GM19239 (cell line): ENCODE data around the gene TYMS.
"Not testable (repeated sequence)": the region's sequence is repeated elsewhere in the genome, so short reads cannot be mapped to it uniquely, and the experiment has no call there.

Experiments used
- DNase-seq: peaks from one replicate; pipeline ENCODE4 v3.0.0; 2011; ENCODE audit warnings: low spot score; ENCODE audit not compliant: insufficient read length
- FAIRE-seq: peaks from 2 replicates; lab custom pipeline; 2011; peaks lifted over from hg19 to GRCh38; lab: Jason Lieb, UNC

The TYMS gene

GRCh38 chr18:675307-675706, 17.9 kb downstream of the TYMS start:
- no peak for FAIRE-seq
- DNase-seq = no peak

- FAIRE-seq (no peak), DNase-seq (no peak)
Measured at GRCh38 chr18:676069-676468, 18.6 kb downstream of the TYMS start.

GRCh38 chr18:676736-677135, 19.3 kb downstream of the TYMS start:
- DNase-seq (no peak), FAIRE-seq (no peak)

- no peak for DNase-seq
- FAIRE-seq = no peak
Measured at GRCh38 chr18:677145-677544, 19.7 kb downstream of the TYMS start.

GRCh38 chr18:677951-678381, 20.5 kb downstream of the TYMS start:
- FAIRE-seq = no peak
- DNase-seq = no peak

GRCh38 chr18:678482-679182, 21.2 kb downstream of the TYMS start:
- no peak for FAIRE-seq

GRCh38 chr18:679516-679915, 22.1 kb downstream of the TYMS start:
- DNase-seq = no peak
- FAIRE-seq = no peak

More at GRCh38 chr18:678482-679182, 21.2 kb downstream of the TYMS start:
- DNase-seq = no peak

GRCh38 chr18:680392-680791, 22.9 kb downstream of the TYMS start:
- no peak for DNase-seq
- FAIRE-seq = no peak

- DNase-seq (no peak), FAIRE-seq (no peak)
Measured at GRCh38 chr18:681985-682384, 24.5 kb downstream of the TYMS start.

- not testable (repeated sequence) for FAIRE-seq, DNase-seq
Measured at GRCh38 chr18:682416-682815, 25.0 kb downstream of the TYMS start.

- FAIRE-seq (no peak), DNase-seq (no peak)
Measured at GRCh38 chr18:682833-683232, 25.4 kb downstream of the TYMS start.

- no peak for FAIRE-seq
Measured at GRCh38 chr18:683531-683930, 26.1 kb downstream of the TYMS start.

GRCh38 chr18:685438-685837, 28.0 kb downstream of the TYMS start:
- no peak for DNase-seq
- no peak for FAIRE-seq

More at GRCh38 chr18:683531-683930, 26.1 kb downstream of the TYMS start:
- DNase-seq = no peak

GRCh38 chr18:686339-687111, 29.1 kb downstream of the TYMS start:
- no peak for DNase-seq
- no peak for FAIRE-seq

GRCh38 chr18:688323-688722, 30.9 kb downstream of the TYMS start:
- no peak for FAIRE-seq
- DNase-seq = no peak

GRCh38 chr18:692824-693223, 35.4 kb downstream of the TYMS start:
- FAIRE-seq (no peak), DNase-seq (no peak)

GRCh38 chr18:693466-694187, 36.2 kb downstream of the TYMS start:
- DNase-seq = no peak
- FAIRE-seq = no peak

- no peak for FAIRE-seq
Measured at GRCh38 chr18:697012-697411, 39.6 kb downstream of the TYMS start.

GRCh38 chr18:697800-698199, 40.3 kb downstream of the TYMS start:
- FAIRE-seq (no peak), DNase-seq (no peak)

More at GRCh38 chr18:697012-697411, 39.6 kb downstream of the TYMS start:
- DNase-seq = no peak

- no peak for FAIRE-seq
Measured at GRCh38 chr18:703213-703967, 45.9 kb downstream of the TYMS start.

More at GRCh38 chr18:703213-703967, 45.9 kb downstream of the TYMS start:
- DNase-seq = no peak
